Nephron progenitor cell (in vitro differentiated cells): ENCODE measurements around the gene DHX58.

ENCODE experiments used
- DNase-seq: peaks from one replicate; pipeline ENCODE4 v3.0.0; 2021
- H3K27ac Mint-ChIP-seq: 2 replicates; pipeline ENCODE4 v1.8.0; 2021; ENCODE audit warnings: mild to moderate bottlenecking, moderate library complexity, mixed read lengths
- H3K27me3 Mint-ChIP-seq: 2 replicates; pipeline ENCODE4 v1.8.0; 2021; ENCODE audit warnings: mild to moderate bottlenecking, low read depth, mixed read lengths; ENCODE audit not compliant: poor library complexity
- H3K36me3 Mint-ChIP-seq: 2 replicates; pipeline ENCODE4 v1.8.0; 2021; ENCODE audit warnings: low read depth, mixed read lengths
- H3K4me1 Mint-ChIP-seq: 2 replicates; pipeline ENCODE4 v1.8.0; 2021; ENCODE audit warnings: mixed read lengths
- H3K4me3 Mint-ChIP-seq: 2 replicates; pipeline ENCODE4 v1.8.0; 2021; ENCODE audit warnings: mild to moderate bottlenecking, moderate library complexity, mixed read lengths
- H3K9me3 Mint-ChIP-seq: 2 replicates; pipeline ENCODE4 v1.8.0; 2021; ENCODE audit warnings: mild to moderate bottlenecking, moderate library complexity, mixed read lengths
- TF ChIP-seq, protein P1 (sequence below): fragments of 200-600 bp; sonication (generic); IDR thresholded peaks from 2 replicates; pipeline ENCODE4 v1.5.0; 2021; ENCODE audit warnings: antibody characterized with exemption

DHX58 gene

DNA sequence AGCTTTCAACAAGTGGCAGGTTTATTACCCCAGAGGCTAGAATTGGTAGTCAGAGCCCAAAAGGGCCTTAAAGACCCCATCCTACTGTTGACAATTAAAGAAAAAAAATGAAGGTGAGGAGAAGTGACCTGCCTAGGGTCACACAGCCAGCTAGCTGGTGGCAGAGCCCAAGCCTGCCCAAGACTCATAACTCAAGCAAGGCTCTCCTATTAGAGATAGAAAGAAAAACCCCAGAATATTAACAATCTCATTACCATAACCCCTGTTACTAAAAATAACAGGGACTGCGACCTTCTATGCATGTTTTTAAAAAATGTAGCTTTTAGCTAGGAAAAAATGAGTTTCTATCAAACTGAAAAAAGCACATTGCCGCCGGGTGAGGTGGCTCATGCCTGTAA lies 24.1 kb upstream of the DHX58 start:
- H3K27me3 Mint-ChIP-seq = no peaks in the 10 kb centered on the region

DNA sequence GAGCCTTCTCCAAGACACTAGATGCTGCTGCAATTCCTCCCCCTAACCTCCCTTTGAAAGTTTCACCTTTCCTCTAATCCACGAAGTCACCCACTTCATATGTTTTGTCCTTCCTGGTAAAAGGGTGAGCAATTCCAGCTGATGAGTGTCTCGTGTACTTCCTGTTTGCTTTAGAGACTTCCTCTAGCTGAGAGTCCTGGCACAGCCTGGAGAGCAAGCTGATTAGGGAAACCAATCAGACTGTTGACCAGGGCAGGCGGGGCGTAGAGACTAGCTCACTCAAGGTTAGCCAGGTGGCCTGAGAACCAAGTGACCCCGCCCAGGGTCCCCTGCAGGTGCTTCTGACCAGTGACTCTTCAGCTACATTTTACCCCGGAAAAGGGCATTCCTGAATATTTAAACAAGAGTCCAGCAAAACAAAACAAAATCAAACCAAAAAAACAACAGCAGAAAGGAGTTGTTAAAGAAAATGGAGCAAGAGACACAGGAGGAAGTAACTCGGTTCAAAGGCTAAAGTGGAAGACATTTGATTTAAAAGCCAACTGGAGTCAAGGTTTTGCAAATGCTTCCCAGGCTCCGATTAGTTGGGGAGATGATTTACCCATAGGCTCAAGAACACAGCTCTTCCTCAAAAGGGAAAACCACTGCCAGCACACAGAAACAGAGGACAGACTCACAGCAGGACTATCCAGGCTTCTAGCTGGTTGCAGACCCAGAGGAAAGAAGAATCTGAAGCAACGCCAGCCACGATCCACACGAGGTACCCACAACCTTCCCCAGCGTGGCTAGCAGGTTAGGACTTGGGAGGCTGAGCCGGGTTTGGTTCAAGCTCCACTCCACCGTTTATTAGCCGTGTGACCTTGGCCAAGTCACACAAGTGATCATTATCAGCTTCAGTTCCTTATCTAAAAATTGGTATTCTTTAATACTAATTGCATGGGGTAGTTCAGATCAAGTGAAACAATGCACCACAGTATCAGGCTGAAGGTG lies 23.4 kb upstream of the DHX58 start:
- Mint-ChIP-seq H3K27ac (peak overlapping the region; percentile 71), H3K4me3 (no peak overlapping the region), H3K36me3 (peaks cover 7% of the 10 kb centered on the region), H3K27me3 (no peaks in the 10 kb centered on the region), H3K9me3 (no peaks in the 10 kb centered on the region), H3K4me1 (peaks cover 46% of the 10 kb centered on the region)
- TF ChIP-seq, protein P1, sequence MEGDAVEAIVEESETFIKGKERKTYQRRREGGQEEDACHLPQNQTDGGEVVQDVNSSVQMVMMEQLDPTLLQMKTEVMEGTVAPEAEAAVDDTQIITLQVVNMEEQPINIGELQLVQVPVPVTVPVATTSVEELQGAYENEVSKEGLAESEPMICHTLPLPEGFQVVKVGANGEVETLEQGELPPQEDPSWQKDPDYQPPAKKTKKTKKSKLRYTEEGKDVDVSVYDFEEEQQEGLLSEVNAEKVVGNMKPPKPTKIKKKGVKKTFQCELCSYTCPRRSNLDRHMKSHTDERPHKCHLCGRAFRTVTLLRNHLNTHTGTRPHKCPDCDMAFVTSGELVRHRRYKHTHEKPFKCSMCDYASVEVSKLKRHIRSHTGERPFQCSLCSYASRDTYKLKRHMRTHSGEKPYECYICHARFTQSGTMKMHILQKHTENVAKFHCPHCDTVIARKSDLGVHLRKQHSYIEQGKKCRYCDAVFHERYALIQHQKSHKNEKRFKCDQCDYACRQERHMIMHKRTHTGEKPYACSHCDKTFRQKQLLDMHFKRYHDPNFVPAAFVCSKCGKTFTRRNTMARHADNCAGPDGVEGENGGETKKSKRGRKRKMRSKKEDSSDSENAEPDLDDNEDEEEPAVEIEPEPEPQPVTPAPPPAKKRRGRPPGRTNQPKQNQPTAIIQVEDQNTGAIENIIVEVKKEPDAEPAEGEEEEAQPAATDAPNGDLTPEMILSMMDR = no peak
- no peak for DNase-seq

More for the DNA sequence above, 24.1 kb upstream of the DHX58 start:
- no peak for DNase-seq
- no peak overlapping the region for H3K27ac Mint-ChIP-seq
- TF ChIP-seq, protein P1 = no peak
- peaks cover 10% of the 10 kb centered on the region for H3K36me3 Mint-ChIP-seq
- peaks cover 45% of the 10 kb centered on the region for H3K4me1 Mint-ChIP-seq
- no peaks in the 10 kb centered on the region for H3K9me3 Mint-ChIP-seq
- H3K4me3 Mint-ChIP-seq = no peak overlapping the region

- H3K4me1 Mint-ChIP-seq = peaks cover 53% of the 10 kb centered on the region
- TF ChIP-seq, protein P1 = no peak
- H3K4me3 Mint-ChIP-seq = no peak overlapping the region
- H3K27ac Mint-ChIP-seq = peak overlapping the region; percentile 71
- H3K9me3 Mint-ChIP-seq = no peaks in the 10 kb centered on the region
- H3K27me3 Mint-ChIP-seq = no peaks in the 10 kb centered on the region
- DNase-seq = no peak
- peaks cover 6% of the 10 kb centered on the region for H3K36me3 Mint-ChIP-seq
These were observed 22.6 kb upstream of the DHX58 start for GRCh38 chr17:42135151-42135550.

- Mint-ChIP-seq H3K36me3 (peaks cover 7% of the 10 kb centered on the region), H3K4me1 (peaks cover 54% of the 10 kb centered on the region), H3K4me3 (no peak overlapping the region), H3K27ac (peak overlapping the region; percentile 71), H3K9me3 (no peaks in the 10 kb centered on the region), H3K27me3 (no peaks in the 10 kb centered on the region)
- TF ChIP-seq, protein P1 = no peak
- no peak for DNase-seq
These were observed 21.0 kb upstream of the DHX58 start for GRCh38 chr17:42133461-42134041.

DNA sequence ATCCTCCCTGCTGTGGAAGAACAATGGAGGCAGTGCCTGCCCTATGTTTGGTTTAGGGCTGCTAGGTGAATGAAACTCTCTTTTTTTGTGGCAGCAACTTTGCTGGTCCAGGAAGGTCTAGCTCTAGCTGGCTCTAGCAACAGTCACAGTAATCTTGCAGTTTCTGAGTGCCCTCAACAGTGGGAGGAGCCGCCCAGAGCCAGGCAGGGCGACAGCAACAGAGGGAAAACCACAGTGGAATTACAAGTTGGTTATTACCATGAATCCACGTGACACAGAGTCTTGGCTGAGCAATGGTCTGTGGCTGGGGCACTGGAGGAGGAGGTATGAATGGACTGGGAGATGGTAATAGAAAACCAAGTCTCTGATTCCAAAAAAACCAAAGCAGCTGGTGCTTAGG lies 20.4 kb upstream of the DHX58 start:
- H3K36me3 Mint-ChIP-seq = peaks cover 13% of the 10 kb centered on the region
- H3K27me3 Mint-ChIP-seq = peaks cover 3% of the 10 kb centered on the region
- peak overlapping the region; percentile 9 for H3K27ac Mint-ChIP-seq
- H3K4me1 Mint-ChIP-seq = peaks cover 50% of the 10 kb centered on the region
- no peak for DNase-seq
- H3K9me3 Mint-ChIP-seq = no peaks in the 10 kb centered on the region
- H3K4me3 Mint-ChIP-seq = no peak overlapping the region
- TF ChIP-seq, protein P1 = no peak
